B cell (primary cell): ENCODE data around the gene WDR35.

Experiments used
- EZH2 ChIP-seq: IDR thresholded peaks from 2 replicates; pipeline ENCODE4 v1.6.1; 2012; ENCODE audit warnings: borderline replicate concordance, low read depth, mild to moderate bottlenecking, moderate library complexity, low read length; ENCODE audit not compliant: insufficient read depth, poor library complexity, severe bottlenecking
- TF ChIP-seq, protein P1 (sequence below): fragments of 200-600 bp; IDR thresholded peaks from one replicate; pipeline ENCODE4 v1.8.0; 2022; ENCODE audit warnings: antibody characterized with exemption, mild to moderate bottlenecking

DNA sequence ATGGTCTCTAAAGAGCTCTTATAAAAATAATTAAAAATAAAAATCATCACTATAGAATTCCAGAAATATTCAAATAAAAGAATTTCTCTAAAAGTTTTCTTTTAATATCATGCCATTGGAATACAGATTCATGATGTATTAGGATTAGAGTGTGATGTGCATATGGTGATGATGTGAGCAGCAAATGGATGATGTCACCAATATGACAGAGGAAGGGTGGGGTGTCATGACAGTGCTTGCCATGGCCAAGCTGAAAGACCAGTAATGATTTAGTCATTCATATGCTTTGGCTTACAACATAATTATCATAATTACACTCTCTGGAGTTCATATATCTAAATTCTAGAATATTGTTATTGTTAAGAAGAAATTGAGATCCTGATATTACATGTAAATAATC, 60.7 kb downstream of the WDR35 start:
- TF ChIP-seq, protein P1, sequence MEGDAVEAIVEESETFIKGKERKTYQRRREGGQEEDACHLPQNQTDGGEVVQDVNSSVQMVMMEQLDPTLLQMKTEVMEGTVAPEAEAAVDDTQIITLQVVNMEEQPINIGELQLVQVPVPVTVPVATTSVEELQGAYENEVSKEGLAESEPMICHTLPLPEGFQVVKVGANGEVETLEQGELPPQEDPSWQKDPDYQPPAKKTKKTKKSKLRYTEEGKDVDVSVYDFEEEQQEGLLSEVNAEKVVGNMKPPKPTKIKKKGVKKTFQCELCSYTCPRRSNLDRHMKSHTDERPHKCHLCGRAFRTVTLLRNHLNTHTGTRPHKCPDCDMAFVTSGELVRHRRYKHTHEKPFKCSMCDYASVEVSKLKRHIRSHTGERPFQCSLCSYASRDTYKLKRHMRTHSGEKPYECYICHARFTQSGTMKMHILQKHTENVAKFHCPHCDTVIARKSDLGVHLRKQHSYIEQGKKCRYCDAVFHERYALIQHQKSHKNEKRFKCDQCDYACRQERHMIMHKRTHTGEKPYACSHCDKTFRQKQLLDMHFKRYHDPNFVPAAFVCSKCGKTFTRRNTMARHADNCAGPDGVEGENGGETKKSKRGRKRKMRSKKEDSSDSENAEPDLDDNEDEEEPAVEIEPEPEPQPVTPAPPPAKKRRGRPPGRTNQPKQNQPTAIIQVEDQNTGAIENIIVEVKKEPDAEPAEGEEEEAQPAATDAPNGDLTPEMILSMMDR, result no peak
- TF ChIP-seq EZH2, result no peak
